Stomach (tissue), 9 donors: ENCODE data around the gene PLEKHO1. TPM values are rescaled to one million over a fixed set of nuclear protein-coding genes. Genes with fewer than 3 reads are reported as not detected.

ENCODE experiments used
- DNase-seq, 2 donors: peaks; one replicate each; pipeline versions ENCODE4 v3.0.0 to v3.0.0-alpha.2; 2013 to 2019
- H3K27ac ChIP-seq, 5 donors: fragments of 200-600 bp in 4 of 5; sonication (generic) in 4 of 5; one replicate each; pipeline ENCODE4 v1.5.1; 2013 to 2019; ENCODE audit warnings: mild to moderate bottlenecking in 1 of 5, moderate library complexity in 1 of 5
- H3K27me3 ChIP-seq, 3 donors: fragments of 200-600 bp; sonication (generic); one replicate each; pipeline ENCODE4 v1.5.1; 2017 to 2019; ENCODE audit warnings: mixed run types in 1 of 3
- H3K36me3 ChIP-seq, 4 donors: fragments of 200-600 bp; sonication (generic); 1 replicate in 3 of 4; 2 replicates in 1 of 4; pipeline ENCODE4 v1.5.1; 2016 to 2019
- H3K4me1 ChIP-seq, 4 donors: fragments of 200-600 bp; sonication (generic); one replicate each; pipeline ENCODE4 v1.5.1; 2016 to 2019
- H3K4me3 ChIP-seq, 4 donors: fragments of 200-600 bp; sonication (generic) in 3 of 4; one replicate each; pipeline ENCODE4 v1.5.1; 2016 to 2019; ENCODE audit warnings: mild to moderate bottlenecking in 1 of 4
- H3K9me3 ChIP-seq, 4 donors: fragments of 200-600 bp; sonication (generic); one replicate each; pipeline ENCODE4 v1.5.1; 2016 to 2019
- EP300 ChIP-seq: sonication (generic); formaldehyde crosslinking; IDR thresholded peaks from one replicate; pipeline ENCODE4 v1.6.1; 2017; ENCODE audit warnings: antibody characterized with exemption
- POLR2A ChIP-seq, 4 donors: fragments of 450-650 bp; IDR thresholded peaks; one replicate each; pipeline ENCODE4 v1.6.1; 2016; ENCODE audit warnings: antibody characterized with exemption in 4 of 4, control low read depth in 2 of 4, mild to moderate bottlenecking in 1 of 4, moderate library complexity in 1 of 4
- POLR2AphosphoS5 ChIP-seq, 3 donors: sonication (generic); formaldehyde crosslinking; IDR thresholded peaks; one replicate each; pipeline ENCODE4 v1.6.1; 2016; ENCODE audit warnings: antibody characterized with exemption in 3 of 3
- WGBS, 5 donors: extraction: QIAGEN DNeasy Blood & Tissue Kit in 3 of 5; methylation state at CpG; one replicate each; pipeline versions ENCODE4 v1.1.5 to v1.1.7; 2013 to 2018; 5-methylcytosine and 5-hydroxymethylcytosine counted together
- intact Hi-C: fragments of 100-400 bp; cut with DNase I; formaldehyde crosslinking; loops from one replicate; pipeline ENCODE4 v1.15.1; 2023; ENCODE audit warnings: low total_unique reads
- polyA plus RNA-seq, 3 donors: library from polyadenylated mRNA; stranded (reverse); fragments of 200-250 nt; gene quantifications; one replicate each; pipeline ENCODE4 v1.2.3, GENCODE V29; 2013
- total RNA-seq, 5 donors: library from RNA; depleted of rRNA; stranded (reverse); fragments of >200 nt; gene quantifications; one replicate each; pipeline versions ENCODE4 v1.1.0 to v1.2.3, GENCODE V29; 2014 to 2016
- TF ChIP-seq, protein P1 (sequence below), 7 experiments: fragments of 450-650 bp in 4 of 7; fragments of 200-600 bp in 3 of 7; sonication (generic) in 3 of 7; IDR thresholded peaks; one replicate each; pipeline ENCODE4 v1.5.1; 2016 to 2019; ENCODE audit warnings: antibody characterized with exemption in 7 of 7, control low read depth in 2 of 7, mild to moderate bottlenecking in 1 of 7
- donor health status: healthy with polysubstance abuse.
- donor health status: Bipolar disorder and iron deficiency.
- donor health status: healthy.

PLEKHO1 gene
- total and polyA plus RNA-seq, 8 donors = 34.6 to 254 (median 64.1) TPM

DNA sequence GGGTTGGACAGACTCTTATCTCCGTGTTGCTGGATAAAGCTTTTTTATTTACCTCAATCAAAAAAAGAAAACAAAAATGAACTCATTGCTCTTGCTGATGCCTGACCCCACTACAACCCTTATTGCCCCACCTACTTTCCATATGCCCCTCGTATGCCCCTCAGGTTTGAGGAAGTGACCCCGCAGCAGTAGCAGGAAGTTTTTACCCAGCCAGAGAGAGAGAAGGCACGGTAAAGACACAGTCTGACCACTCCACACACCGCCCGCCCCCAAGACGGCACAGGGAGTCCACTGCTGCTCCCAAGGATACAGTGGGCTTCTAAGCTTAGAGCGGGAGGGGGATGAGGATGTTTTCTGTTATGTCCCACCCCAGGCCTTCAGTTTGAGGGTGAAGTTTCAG is 9.8 kb downstream of the PLEKHO1 start:
- no peaks in the 10 kb centered on the region for H3K9me3 ChIP-seq
- TF ChIP-seq POLR2A (IDR thresholded peaks at IDR 0.05) (no peak), POLR2AphosphoS5 (IDR thresholded peaks at IDR 0.05) (peak in 1 of 3 donors; percentile 3), EP300 (no peak)
- H3K36me3 ChIP-seq = peaks cover 25 to 57% (median 50%) of the 10 kb centered on the region in 4 donors
- intact Hi-C loops = no loop called here
- 61 to 72% (median 64%) methylated on average over 8 of the region's 8 CpGs for WGBS, 5 donors
- no peaks in the 10 kb centered on the region for H3K27me3 ChIP-seq
- H3K4me1 ChIP-seq = peaks cover 40 to 97% (median 62%) of the 10 kb centered on the region in 4 donors
- H3K27ac ChIP-seq = peak overlapping the region; percentile 27 to 98 (median 91)
- no peak overlapping the region for H3K4me3 ChIP-seq
- peak in 1 of 2 donors; percentile 34 for DNase-seq

DNA sequence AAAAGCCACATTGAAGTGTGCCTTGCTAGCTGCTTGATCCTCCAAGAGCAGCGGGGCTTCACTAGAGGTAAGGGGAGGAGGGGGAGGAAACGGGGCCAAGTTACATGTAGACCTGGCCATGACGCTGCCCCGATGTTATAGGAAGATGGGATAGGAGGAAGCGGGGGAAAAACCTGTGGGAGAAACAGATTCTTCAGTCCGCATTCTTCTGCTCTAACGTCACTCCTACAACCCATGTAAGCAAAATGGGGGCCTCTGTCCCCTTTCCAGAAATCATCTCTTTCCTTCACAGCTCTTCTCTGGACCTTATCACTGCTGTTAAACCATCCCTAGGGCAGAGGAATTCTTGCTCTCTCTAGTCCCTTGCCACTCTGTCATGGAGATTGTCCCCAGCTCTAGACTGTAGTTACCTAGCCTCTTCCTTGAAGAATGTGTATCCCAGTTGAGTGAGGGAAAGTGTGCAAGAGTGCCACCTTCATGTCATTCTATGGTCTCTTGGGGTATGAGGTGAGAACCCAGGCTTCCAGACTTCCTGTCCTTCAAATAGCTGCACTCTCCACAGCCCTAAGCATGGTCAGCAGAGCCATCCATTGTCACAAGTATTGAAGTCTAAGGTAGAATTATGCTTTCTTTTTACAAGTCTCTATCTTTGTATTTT is 11.4 kb downstream of the PLEKHO1 start:
- DNase-seq = peak in 1 of 2 donors; percentile 66
- Histone ChIP-seq H3K4me3 (no peak overlapping the region), H3K9me3 (no peaks in the 10 kb centered on the region), H3K4me1 (peaks cover 44 to 97% (median 64%) of the 10 kb centered on the region in 4 donors), H3K27ac (peak overlapping the region in 4 of 5 donors; percentile 91 to 98 (median 92)), H3K36me3 (peaks cover 12 to 41% (median 35%) of the 10 kb centered on the region in 4 donors), H3K27me3 (no peaks in the 10 kb centered on the region)
- WGBS, 5 donors = 65 to 78% (median 75%) methylated on average over 7 of the region's 7 CpGs
- intact Hi-C loops = no loop called here
- TF ChIP-seq POLR2AphosphoS5 (IDR thresholded peaks at IDR 0.05) (no peak), EP300 (no peak), POLR2A (IDR thresholded peaks at IDR 0.05) (no peak)
- TF ChIP-seq, protein P1, sequence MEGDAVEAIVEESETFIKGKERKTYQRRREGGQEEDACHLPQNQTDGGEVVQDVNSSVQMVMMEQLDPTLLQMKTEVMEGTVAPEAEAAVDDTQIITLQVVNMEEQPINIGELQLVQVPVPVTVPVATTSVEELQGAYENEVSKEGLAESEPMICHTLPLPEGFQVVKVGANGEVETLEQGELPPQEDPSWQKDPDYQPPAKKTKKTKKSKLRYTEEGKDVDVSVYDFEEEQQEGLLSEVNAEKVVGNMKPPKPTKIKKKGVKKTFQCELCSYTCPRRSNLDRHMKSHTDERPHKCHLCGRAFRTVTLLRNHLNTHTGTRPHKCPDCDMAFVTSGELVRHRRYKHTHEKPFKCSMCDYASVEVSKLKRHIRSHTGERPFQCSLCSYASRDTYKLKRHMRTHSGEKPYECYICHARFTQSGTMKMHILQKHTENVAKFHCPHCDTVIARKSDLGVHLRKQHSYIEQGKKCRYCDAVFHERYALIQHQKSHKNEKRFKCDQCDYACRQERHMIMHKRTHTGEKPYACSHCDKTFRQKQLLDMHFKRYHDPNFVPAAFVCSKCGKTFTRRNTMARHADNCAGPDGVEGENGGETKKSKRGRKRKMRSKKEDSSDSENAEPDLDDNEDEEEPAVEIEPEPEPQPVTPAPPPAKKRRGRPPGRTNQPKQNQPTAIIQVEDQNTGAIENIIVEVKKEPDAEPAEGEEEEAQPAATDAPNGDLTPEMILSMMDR (IDR thresholded peaks at IDR 0.05) = no peak

DNA sequence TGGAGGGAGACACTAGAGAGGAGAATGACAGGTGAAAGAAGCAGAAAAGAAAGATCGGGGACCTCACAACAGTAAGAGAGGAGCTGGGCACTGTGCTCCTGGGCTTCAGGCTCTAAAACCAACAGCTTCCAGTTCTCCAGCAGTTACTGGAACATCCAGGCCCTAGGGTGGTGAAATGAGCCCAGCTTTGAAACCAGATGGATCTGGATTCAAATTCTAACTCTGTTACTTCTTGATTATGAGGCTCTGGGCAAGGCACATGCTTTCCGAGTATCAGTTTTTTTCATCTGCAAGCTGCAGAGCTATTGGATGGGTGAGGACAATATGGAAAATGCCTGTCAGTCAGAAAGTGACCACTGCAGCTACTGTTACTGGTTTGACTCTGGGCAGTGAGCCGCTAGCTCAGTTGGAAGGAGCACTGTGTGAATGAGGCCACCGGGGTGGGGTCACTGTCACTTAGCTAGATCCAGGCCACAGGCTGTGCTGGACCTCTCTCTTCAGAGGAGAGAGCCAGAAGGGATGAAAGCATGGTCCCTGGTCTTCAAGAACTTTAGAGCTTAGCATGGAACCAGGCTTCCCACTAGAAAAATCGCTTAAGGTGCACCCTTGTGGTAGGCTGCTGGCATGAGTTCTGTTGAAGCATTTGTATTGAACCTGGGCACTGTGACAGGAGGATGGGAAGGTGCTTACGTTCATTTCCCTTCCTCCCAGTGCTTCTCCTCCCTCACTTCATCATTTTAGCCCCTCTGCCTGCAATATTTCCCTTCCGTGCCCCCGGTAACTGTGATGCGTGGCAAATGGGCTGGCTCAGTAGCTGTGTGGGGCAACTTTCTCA is 12.2 kb downstream of the PLEKHO1 start:
- TF ChIP-seq POLR2A (IDR thresholded peaks at IDR 0.05) (no peak), POLR2AphosphoS5 (IDR thresholded peaks at IDR 0.05) (no peak), EP300 (no peak)
- TF ChIP-seq, protein P1 (IDR thresholded peaks at IDR 0.05) = no peak
- Histone ChIP-seq H3K4me3 (peak overlapping the region in 3 of 4 donors; percentile 29 to 30 (median 29)), H3K27me3 (no peaks in the 10 kb centered on the region), H3K4me1 (peaks cover 44 to 95% (median 62%) of the 10 kb centered on the region in 4 donors), H3K27ac (peak overlapping the region; percentile 74 to 98 (median 91)), H3K36me3 (peaks cover 11 to 33% (median 27%) of the 10 kb centered on the region in 4 donors), H3K9me3 (no peaks in the 10 kb centered on the region)
- intact Hi-C loops = no loop called here
- peak in 1 of 2 donors; percentile 57 for DNase-seq
- 63 to 79% (median 71%) methylated on average over 9 of the region's 9 CpGs for WGBS, 5 donors

DNA sequence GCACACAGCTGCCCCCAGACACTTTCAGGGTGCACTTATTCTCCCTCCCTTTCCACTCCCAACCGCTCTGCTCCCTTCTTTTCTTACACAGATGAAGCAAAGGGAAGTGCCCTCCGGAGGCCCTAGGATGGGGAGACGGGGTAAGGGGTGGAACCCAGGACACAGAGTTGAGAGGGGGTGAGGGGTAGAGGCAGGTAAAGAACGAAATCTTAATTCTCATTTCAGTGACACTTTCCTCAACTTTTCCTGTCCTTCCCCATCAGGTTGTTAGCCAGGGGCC is 12.8 kb downstream of the PLEKHO1 start:
- Histone ChIP-seq H3K27ac (peak overlapping the region; percentile 74 to 98 (median 91)), H3K36me3 (peaks cover 7 to 27% (median 21%) of the 10 kb centered on the region in 4 donors), H3K9me3 (no peaks in the 10 kb centered on the region), H3K4me3 (peak overlapping the region; percentile 29 to 39 (median 30)), H3K27me3 (no peaks in the 10 kb centered on the region), H3K4me1 (peaks cover 44 to 89% (median 59%) of the 10 kb centered on the region in 4 donors)
- no peak for DNase-seq
- TF ChIP-seq, protein P1 (IDR thresholded peaks at IDR 0.05) = no peak
- TF ChIP-seq POLR2A (IDR thresholded peaks at IDR 0.05) (no peak), EP300 (no peak), POLR2AphosphoS5 (IDR thresholded peaks at IDR 0.05) (no peak)
- WGBS, 5 donors = 31 to 67% (median 51%) methylated on average over 4 of the region's 4 CpGs
- intact Hi-C loops = no loop called here
